ENCODE measurements around the gene FAAP20.

DNA sequence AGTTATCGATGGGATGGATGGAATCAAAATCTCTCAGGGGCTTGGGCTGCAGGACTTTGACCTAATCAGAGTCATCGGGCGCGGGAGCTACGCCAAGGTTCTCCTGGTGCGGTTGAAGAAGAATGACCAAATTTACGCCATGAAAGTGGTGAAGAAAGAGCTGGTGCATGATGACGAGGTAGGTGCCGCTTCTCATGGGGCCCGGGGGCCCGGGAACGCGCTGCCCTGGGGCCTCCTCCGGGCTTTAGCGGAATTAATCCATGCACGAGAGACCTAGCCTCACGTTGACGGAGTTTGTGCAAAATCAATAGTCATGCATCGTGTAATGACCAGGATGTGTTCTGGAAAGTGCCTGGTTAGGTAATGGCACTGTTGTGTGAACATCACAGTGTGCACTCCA is 43.8 kb downstream of the FAAP20 start:
- TF ChIP-seq, protein P1, sequence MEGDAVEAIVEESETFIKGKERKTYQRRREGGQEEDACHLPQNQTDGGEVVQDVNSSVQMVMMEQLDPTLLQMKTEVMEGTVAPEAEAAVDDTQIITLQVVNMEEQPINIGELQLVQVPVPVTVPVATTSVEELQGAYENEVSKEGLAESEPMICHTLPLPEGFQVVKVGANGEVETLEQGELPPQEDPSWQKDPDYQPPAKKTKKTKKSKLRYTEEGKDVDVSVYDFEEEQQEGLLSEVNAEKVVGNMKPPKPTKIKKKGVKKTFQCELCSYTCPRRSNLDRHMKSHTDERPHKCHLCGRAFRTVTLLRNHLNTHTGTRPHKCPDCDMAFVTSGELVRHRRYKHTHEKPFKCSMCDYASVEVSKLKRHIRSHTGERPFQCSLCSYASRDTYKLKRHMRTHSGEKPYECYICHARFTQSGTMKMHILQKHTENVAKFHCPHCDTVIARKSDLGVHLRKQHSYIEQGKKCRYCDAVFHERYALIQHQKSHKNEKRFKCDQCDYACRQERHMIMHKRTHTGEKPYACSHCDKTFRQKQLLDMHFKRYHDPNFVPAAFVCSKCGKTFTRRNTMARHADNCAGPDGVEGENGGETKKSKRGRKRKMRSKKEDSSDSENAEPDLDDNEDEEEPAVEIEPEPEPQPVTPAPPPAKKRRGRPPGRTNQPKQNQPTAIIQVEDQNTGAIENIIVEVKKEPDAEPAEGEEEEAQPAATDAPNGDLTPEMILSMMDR (conservative IDR thresholded peaks at IDR 0.05; ENCODE audit: low read length) = no peak
- no peak for TF ChIP-seq EZH2phosphoT487 (IDR thresholded peaks at IDR 0.05; ENCODE audit: borderline replicate concordance)

All from Loucy (cell line).